ENCODE data around the gene F2RL1.

DNA sequence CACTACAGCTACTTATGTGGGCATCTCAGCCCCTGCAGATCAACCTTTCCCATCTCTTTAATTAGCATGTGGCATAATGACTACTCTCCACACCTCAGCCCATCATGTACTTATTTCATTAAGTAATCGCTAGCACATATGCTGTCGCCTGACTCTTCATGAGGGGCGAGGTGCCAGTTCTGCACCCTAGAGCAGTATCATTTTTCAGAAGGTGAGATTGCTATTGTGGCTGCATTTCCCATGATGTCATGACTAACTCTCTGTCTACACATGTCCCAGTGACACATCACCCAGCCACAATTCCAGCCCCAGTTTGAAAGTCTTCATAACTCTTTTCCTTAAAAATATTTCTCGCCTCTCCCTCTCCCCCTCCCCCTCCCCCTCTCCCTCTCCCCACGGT is 7.6 kb upstream of the F2RL1 start:
- TF ChIP-seq, protein P1, sequence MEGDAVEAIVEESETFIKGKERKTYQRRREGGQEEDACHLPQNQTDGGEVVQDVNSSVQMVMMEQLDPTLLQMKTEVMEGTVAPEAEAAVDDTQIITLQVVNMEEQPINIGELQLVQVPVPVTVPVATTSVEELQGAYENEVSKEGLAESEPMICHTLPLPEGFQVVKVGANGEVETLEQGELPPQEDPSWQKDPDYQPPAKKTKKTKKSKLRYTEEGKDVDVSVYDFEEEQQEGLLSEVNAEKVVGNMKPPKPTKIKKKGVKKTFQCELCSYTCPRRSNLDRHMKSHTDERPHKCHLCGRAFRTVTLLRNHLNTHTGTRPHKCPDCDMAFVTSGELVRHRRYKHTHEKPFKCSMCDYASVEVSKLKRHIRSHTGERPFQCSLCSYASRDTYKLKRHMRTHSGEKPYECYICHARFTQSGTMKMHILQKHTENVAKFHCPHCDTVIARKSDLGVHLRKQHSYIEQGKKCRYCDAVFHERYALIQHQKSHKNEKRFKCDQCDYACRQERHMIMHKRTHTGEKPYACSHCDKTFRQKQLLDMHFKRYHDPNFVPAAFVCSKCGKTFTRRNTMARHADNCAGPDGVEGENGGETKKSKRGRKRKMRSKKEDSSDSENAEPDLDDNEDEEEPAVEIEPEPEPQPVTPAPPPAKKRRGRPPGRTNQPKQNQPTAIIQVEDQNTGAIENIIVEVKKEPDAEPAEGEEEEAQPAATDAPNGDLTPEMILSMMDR (CRISPR knock-in tag; IDR thresholded peaks at IDR 0.05), result no peak
- TF ChIP-seq ETV6 (CRISPR knock-in tag; conservative IDR thresholded peaks at IDR 0.05), result no peak
- TF ChIP-seq BHLHE40 (IDR thresholded peaks at IDR 0.05; ENCODE audit: low read length), result no peak
- TF ChIP-seq SMC3 (IDR thresholded peaks at IDR 0.05; ENCODE audit: low read length), result no peak
- TF ChIP-seq CCAR2 (optimal IDR thresholded peaks at IDR 0.05; ENCODE audit: low read depth, low read length), result no peak
- TF ChIP-seq KLF12 (CRISPR knock-in tag; IDR thresholded peaks at IDR 0.05; ENCODE audit: borderline replicate concordance), result no peak
- no peak for TF ChIP-seq NFE2 (CRISPR knock-in tag; IDR thresholded peaks at IDR 0.05)
- no peak for TF ChIP-seq ESRRA (CRISPR knock-in tag; IDR thresholded peaks at IDR 0.05; ENCODE audit: low read depth)

Data from HepG2 (cell line).